Measurements from ENCODE around the gene HOXB3. TPM values are rescaled to one million over a fixed set of nuclear protein-coding genes. Genes with fewer than 3 reads are reported as not detected.

HOXB3 gene
- total RNA-seq, 4 donors from 2014 or later: 1.3 to 5.5 (median 2.2) TPM

DNA sequence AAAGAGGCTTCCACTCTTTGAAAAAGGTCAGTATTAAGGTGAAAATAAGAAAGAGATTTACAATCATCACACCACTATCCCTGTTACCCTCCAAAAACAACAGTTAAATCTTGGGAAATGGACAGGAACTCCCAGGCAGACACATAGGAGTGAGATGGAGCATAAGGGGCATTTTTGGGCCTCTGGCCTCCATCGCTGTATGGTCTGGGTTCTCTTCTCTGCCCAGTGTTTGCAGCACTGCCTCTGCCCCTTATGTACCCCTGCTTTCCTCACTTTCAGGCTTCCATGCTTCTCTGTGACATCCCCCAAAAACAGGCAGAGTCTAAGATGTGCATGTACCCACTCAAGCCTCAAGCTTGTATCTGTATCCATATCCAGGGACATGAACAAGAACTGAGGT is 44.5 kb downstream of the HOXB3 start:
- in situ Hi-C loops (cut with MboI; ENCODE audit: low sequenced_read_pairs in 4 of 4): no loop called here
- Histone ChIP-seq H3K27ac (peak overlapping the region; percentile 80 to 94 (median 85)), H3K9me3 (no peaks in the 10 kb centered on the region), H3K27me3 (peaks cover 16 to 38% (median 23%) of the 10 kb centered on the region in 3 donors), H3K4me1 (peaks cover 10 to 40% of the 10 kb centered on the region in 2 donors), H3K4me3 (no peak overlapping the region), H3K36me3 (no peaks in the 10 kb centered on the region)
- intact Hi-C loops (cut with DNase I; ENCODE audit: low total_unique reads): no loop called here
- no peak for ATAC-seq
- TF ChIP-seq, protein P1, sequence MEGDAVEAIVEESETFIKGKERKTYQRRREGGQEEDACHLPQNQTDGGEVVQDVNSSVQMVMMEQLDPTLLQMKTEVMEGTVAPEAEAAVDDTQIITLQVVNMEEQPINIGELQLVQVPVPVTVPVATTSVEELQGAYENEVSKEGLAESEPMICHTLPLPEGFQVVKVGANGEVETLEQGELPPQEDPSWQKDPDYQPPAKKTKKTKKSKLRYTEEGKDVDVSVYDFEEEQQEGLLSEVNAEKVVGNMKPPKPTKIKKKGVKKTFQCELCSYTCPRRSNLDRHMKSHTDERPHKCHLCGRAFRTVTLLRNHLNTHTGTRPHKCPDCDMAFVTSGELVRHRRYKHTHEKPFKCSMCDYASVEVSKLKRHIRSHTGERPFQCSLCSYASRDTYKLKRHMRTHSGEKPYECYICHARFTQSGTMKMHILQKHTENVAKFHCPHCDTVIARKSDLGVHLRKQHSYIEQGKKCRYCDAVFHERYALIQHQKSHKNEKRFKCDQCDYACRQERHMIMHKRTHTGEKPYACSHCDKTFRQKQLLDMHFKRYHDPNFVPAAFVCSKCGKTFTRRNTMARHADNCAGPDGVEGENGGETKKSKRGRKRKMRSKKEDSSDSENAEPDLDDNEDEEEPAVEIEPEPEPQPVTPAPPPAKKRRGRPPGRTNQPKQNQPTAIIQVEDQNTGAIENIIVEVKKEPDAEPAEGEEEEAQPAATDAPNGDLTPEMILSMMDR (IDR thresholded peaks at IDR 0.05 in 4 of 5, conservative IDR thresholded peaks at IDR 0.05 in 1 of 5): no peak
- no peak for TF ChIP-seq POLR2A (IDR thresholded peaks at IDR 0.05)
- no peak for DNase-seq

DNA sequence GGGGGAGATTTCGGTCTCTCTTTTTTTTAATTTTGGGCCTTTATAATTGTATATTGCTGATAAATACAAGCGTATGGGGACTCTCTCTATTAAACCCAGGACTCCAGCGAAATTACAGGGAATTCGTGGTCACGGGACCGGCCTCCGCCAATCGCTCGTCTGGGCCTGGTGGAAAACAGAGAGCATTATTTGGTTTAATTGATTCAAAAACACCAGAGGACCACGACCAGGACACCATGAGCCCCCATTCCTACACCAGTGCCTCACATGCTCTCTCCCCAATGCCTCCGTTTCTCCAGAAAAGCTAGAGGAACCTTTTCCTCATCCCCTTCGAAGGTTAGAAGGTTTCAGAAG is 45.0 kb downstream of the HOXB3 start, which contains the start of gene HOXB2:
TSS of gene HOXB2 (minus strand) at position 88 of the 354 bp plus-strand sequence. CDS start 198 bp downstream, outside the sequence.
- no peaks in the 10 kb centered on the region for H3K36me3 ChIP-seq
- TF ChIP-seq POLR2A (IDR thresholded peaks at IDR 0.05): no peak
- TF ChIP-seq, protein P1 (IDR thresholded peaks at IDR 0.05 in 4 of 5, conservative IDR thresholded peaks at IDR 0.05 in 1 of 5): no peak
- no peaks in the 10 kb centered on the region for H3K9me3 ChIP-seq
- peaks cover 10 to 40% of the 10 kb centered on the region in 2 donors for H3K4me1 ChIP-seq
- peak within 1 kb of the TSS; percentile 80 to 94 (median 85) for H3K27ac ChIP-seq
- in situ Hi-C loops (cut with MboI; ENCODE audit: low sequenced_read_pairs in 4 of 4): no loop called here
- intact Hi-C loops (cut with DNase I; ENCODE audit: low total_unique reads): no loop called here
- DNase-seq (no peak), ATAC-seq (no peak)
- peak within 1 kb of the TSS; percentile 59 to 76 (median 68) for H3K4me3 ChIP-seq
- peaks cover 16 to 38% (median 20%) of the 10 kb centered on the region in 3 donors for H3K27me3 ChIP-seq

DNA sequence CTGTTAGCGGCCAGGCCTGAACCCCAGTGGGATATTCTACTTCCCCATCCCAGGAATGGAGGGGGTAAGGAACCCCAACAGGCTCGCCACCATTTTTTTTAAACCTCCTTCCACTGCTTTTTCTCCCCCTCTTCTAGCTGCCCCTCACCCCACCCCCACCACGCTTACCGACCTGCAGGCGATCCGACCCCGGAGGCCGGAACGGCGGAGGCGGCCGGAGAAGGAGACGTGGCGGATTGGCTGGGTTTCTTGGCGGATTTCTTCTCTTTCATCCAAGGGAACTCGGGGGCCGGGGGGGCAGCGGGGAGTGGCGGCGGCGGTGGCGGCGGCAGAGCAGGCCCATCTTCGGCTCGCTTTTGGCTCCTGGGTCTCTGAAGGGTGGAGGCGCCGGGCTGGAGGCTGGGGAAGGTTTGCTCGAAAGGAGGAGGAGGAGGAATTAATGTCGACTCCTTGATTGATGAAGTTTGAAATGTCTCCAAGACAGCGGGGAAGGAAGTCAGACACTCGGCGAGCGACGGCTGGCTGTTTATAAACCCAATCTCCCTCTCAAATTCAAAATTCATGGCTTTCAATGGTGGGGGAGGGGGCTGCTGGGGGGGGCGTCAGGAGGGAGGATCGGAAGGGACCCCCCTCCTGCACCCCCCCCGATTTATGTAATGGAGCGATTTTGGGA is 45.6 kb downstream of the HOXB3 start:
- H3K4me1 ChIP-seq: peaks cover 10 to 40% of the 10 kb centered on the region in 2 donors
- ATAC-seq: no peak
- intact Hi-C loops (cut with DNase I; ENCODE audit: low total_unique reads): no loop called here

DNA sequence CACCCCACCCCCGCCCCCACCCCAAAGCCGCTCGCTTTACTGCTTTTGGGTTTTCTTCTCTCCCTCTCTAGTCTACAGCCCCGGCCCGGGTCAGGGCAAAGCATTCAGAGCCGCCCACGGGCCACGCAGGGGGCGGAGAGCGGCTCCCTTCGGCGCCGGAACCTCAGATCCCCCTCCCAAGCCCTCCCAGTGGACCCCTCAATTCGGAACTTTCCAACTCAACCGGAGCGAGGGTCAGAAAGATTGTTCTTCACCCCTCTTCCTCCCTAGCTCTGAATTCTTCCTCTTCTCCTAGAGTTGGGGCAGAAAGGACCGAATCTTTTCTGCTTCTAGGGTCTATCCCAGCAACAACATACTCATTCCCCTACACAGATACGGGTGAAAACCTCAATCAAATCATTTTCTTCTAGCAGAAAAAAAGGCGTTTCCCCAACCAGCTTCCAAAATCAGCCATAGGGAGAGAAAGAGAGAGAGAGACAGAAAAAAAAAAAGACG is 46.1 kb downstream of the HOXB3 start:
- TF ChIP-seq POLR2A (IDR thresholded peaks at IDR 0.05): no peak
- TF ChIP-seq, protein P1 (IDR thresholded peaks at IDR 0.05 in 4 of 5, conservative IDR thresholded peaks at IDR 0.05 in 1 of 5): no peak
- no peaks in the 10 kb centered on the region for H3K9me3 ChIP-seq
- H3K4me1 ChIP-seq: peaks cover 10 to 40% of the 10 kb centered on the region in 2 donors
- DNase-seq: no peak
- H3K4me3 ChIP-seq: peak overlapping the region; percentile 59 to 76 (median 68)
- in situ Hi-C loops (cut with MboI; ENCODE audit: low sequenced_read_pairs in 4 of 4): no loop called here
- H3K27ac ChIP-seq: peak overlapping the region; percentile 80 to 94 (median 85)
- H3K36me3 ChIP-seq: no peaks in the 10 kb centered on the region
- peak; percentile 21 to 22 for ATAC-seq
- intact Hi-C loops (cut with DNase I; ENCODE audit: low total_unique reads): loop anchor here (2.0 kb wide), 1 partner anchor 35 kb away; the partner anchor contains the start of gene HOXB4
- H3K27me3 ChIP-seq: peaks cover 16 to 38% (median 20%) of the 10 kb centered on the region in 3 donors

More for the DNA sequence above, 45.6 kb downstream of the HOXB3 start:
- Histone ChIP-seq H3K9me3 (no peaks in the 10 kb centered on the region), H3K36me3 (no peaks in the 10 kb centered on the region), H3K4me3 (peak overlapping the region; percentile 59 to 76 (median 68)), H3K27me3 (peaks cover 16 to 38% (median 20%) of the 10 kb centered on the region in 3 donors), H3K27ac (peak overlapping the region; percentile 80 to 94 (median 85))
- in situ Hi-C loops (cut with MboI; ENCODE audit: low sequenced_read_pairs in 4 of 4): no loop called here
- TF ChIP-seq POLR2A (IDR thresholded peaks at IDR 0.05): peak; percentile 5 to 14
- TF ChIP-seq, protein P1 (IDR thresholded peaks at IDR 0.05 in 4 of 5, conservative IDR thresholded peaks at IDR 0.05 in 1 of 5): no peak
- DNase-seq: peak; percentile 17 to 36

Measured in gastrocnemius medialis (tissue), 4 donors.